IMR-90 (cell line): Measurements from ENCODE around the gene SHB. TPM values are rescaled to one million over a fixed set of nuclear protein-coding genes. Genes with fewer than 3 reads are reported as not detected.
A peak's percentile ranks its signal among the peaks of the same experiment; 100 is the strongest.

Experiments used
- ATAC-seq: fragments of 200-7000 bp; cut with Tn5 transposase; 2 replicates; pipeline ENCODE4 v1.9.1; 2020; ENCODE audit warnings: low read depth, mild to moderate bottlenecking, moderate library complexity
- BruUV-seq: library from RNA; stranded (reverse); fragments of 400-500 nt; replicated peaks from 2 replicates; lab custom pipeline; 2021; lab: Mats Ljungman, UMichigan
- CTCF ChIA-PET: fragments of 300-600 bp; formaldehyde crosslinking; extraction: SDS; loops from one replicate; lab custom pipeline; 2021; ENCODE audit warnings: antibody characterized with exemption; lab: Yijun Ruan, JAX
- POLR2A ChIA-PET: fragments of 300-600 bp; sonication (Branson Sonifier 250); formaldehyde crosslinking; loops from one replicate; lab custom pipeline; 2022; ENCODE audit warnings: antibody characterized with exemption; ENCODE audit not compliant: unreplicated experiment; lab: Charles Lee
- DNase-seq: peaks from one replicate; pipeline ENCODE4 v3.0.0; 2013
- H2AFZ ChIP-seq: replicated peaks from 2 replicates; pipeline ENCODE3; 2013; ENCODE audit warnings: low read length, mild to moderate bottlenecking; ENCODE audit not compliant: poor library complexity
- H2AK5ac ChIP-seq: 2 replicates; pipeline ENCODE4 v1.6.1; 2013; ENCODE audit warnings: low read depth, low read length, inconsistent platforms
- H2AK9ac ChIP-seq: replicated peaks from 2 replicates; pipeline ENCODE3; 2013; ENCODE audit warnings: mild to moderate bottlenecking, low read depth, low read length, moderate library complexity; ENCODE audit not compliant: poor library complexity
- H2BK120ac ChIP-seq: 2 replicates; pipeline ENCODE4 v1.6.1; 2013; ENCODE audit warnings: low read depth, low read length, inconsistent platforms
- H2BK15ac ChIP-seq: 3 replicates; pipeline ENCODE4 v1.6.1; 2013; ENCODE audit warnings: low read depth, low read length, inconsistent platforms
- H2BK20ac ChIP-seq: 2 replicates; pipeline ENCODE4 v1.6.1; 2013; ENCODE audit warnings: low read depth, mild to moderate bottlenecking, inconsistent platforms, low read length, moderate library complexity
- H2BK5ac ChIP-seq: 2 replicates; pipeline ENCODE4 v1.6.1; 2013; ENCODE audit warnings: mild to moderate bottlenecking, low read depth, low read length, inconsistent platforms; ENCODE audit not compliant: poor library complexity, severe bottlenecking
- H3K14ac ChIP-seq: replicated peaks from 2 replicates; pipeline ENCODE4 v1.6.1; 2013; ENCODE audit warnings: low read depth, low read length, inconsistent platforms
- H3K18ac ChIP-seq: 2 replicates; pipeline ENCODE4 v1.6.1; 2013; ENCODE audit warnings: low read depth, low read length, control low read depth
- H3K23ac ChIP-seq: 2 replicates; pipeline ENCODE4 v1.6.1; 2013; ENCODE audit warnings: low read depth, low read length, inconsistent platforms
- H3K27ac ChIP-seq: 2 replicates; pipeline ENCODE4 v1.5.1; 2013; ENCODE audit warnings: mild to moderate bottlenecking, control low read depth, low read length; ENCODE audit not compliant: insufficient read depth
- H3K27me3 ChIP-seq: 2 replicates; pipeline ENCODE4 v1.6.1; 2013; ENCODE audit warnings: low read length; ENCODE audit not compliant: control insufficient read depth, insufficient read depth
- H3K36me3 ChIP-seq: 2 replicates; pipeline ENCODE4 v1.6.1; 2013; ENCODE audit warnings: low read length, mixed read lengths; ENCODE audit not compliant: control insufficient read depth, insufficient read depth
- H3K4ac ChIP-seq: 2 replicates; pipeline ENCODE4 v1.6.1; 2013; ENCODE audit warnings: low read depth, low read length, inconsistent platforms
- H3K4me1 ChIP-seq: 2 replicates; pipeline ENCODE4 v1.6.1; 2013; ENCODE audit warnings: low read length, mixed read lengths; ENCODE audit not compliant: control insufficient read depth, insufficient read depth
- H3K4me2 ChIP-seq: 2 replicates; pipeline ENCODE4 v1.6.1; 2013; ENCODE audit warnings: low read depth, mild to moderate bottlenecking, control low read depth, low read length, moderate library complexity
- H3K4me3 ChIP-seq: 2 replicates; pipeline ENCODE4 v1.5.1; 2013; ENCODE audit warnings: low read depth, mild to moderate bottlenecking, control low read depth, low read length, moderate library complexity; ENCODE audit not compliant: insufficient read depth
- H3K56ac ChIP-seq: 2 replicates; pipeline ENCODE4 v1.6.1; 2013; ENCODE audit warnings: low read length, inconsistent platforms; ENCODE audit not compliant: insufficient read depth; ENCODE audit errors: extremely low read depth
- H3K79me1 ChIP-seq, 2 experiments: 2 replicates each; pipeline ENCODE4 v1.6.1; 2013; ENCODE audit warnings: low read length in 2 of 2, inconsistent platforms in 1 of 2, low read depth in 1 of 2
- H3K9ac ChIP-seq: 2 replicates; pipeline ENCODE4 v1.6.1; 2013; ENCODE audit warnings: low read depth, low read length, control low read depth
- H3K9me1 ChIP-seq: 2 replicates; pipeline ENCODE4 v1.6.1; 2013; ENCODE audit warnings: low read length, inconsistent platforms; ENCODE audit not compliant: insufficient read depth
- H3K9me3 ChIP-seq: 2 replicates; pipeline ENCODE4 v1.6.1; 2013; ENCODE audit warnings: low read length; ENCODE audit not compliant: control insufficient read depth, insufficient read depth
- H4K20me1 ChIP-seq: 2 replicates; pipeline ENCODE4 v1.6.1; 2013; ENCODE audit warnings: low read length, inconsistent platforms; ENCODE audit not compliant: insufficient read depth
- H4K5ac ChIP-seq: 2 replicates; pipeline ENCODE4 v1.6.1; 2013; ENCODE audit warnings: mild to moderate bottlenecking, low read depth, low read length, control low read depth
- H4K8ac ChIP-seq, 2 experiments: 2 replicates each; pipeline ENCODE4 v1.6.1; 2013; ENCODE audit warnings: low read depth in 2 of 2, low read length in 2 of 2, control low read depth in 1 of 2, inconsistent platforms in 1 of 2
- H4K91ac ChIP-seq: 2 replicates; pipeline ENCODE4 v1.6.1; 2013; ENCODE audit warnings: low read depth, low read length, inconsistent platforms; ENCODE audit not compliant: insufficient read depth
- CHD1 ChIP-seq: IDR thresholded peaks from 2 replicates; pipeline ENCODE4 v1.6.1; 2012; ENCODE audit warnings: low read depth, low read length, improper control_type of control experiment
- NFE2L2 ChIP-seq: fragments of 150-350 bp; IDR thresholded peaks from 2 replicates; pipeline ENCODE4 v1.6.1; 2016; ENCODE audit warnings: low read depth, mild to moderate bottlenecking, low read length
- RFX5 ChIP-seq: IDR thresholded peaks from 2 replicates; pipeline ENCODE4 v1.8.0; 2012; ENCODE audit warnings: low read depth, mild to moderate bottlenecking, low read length, moderate library complexity
- WGBS, 2 experiments: methylation state at CpG; one replicate each; pipeline versions ENCODE4 v1.1.5 to v1.1.7; 2013; ENCODE audit warnings: missing lambda C conversion rate in 2 of 2; ENCODE audit not compliant: insufficient read length in 1 of 2; ENCODE audit errors: extremely low coverage in 2 of 2; 5-methylcytosine and 5-hydroxymethylcytosine counted together
- dilution Hi-C: fragments of 300-500 bp; cut with HindIII; formaldehyde crosslinking; loops from one replicate; pipeline ENCODE4 v1.14.3; 2018; ENCODE audit warnings: low sequenced_read_pairs; ENCODE audit not compliant: unreplicated experiment
- in situ Hi-C: fragments of 300-500 bp; cut with MboI; formaldehyde crosslinking; loops from 3 replicates; pipeline ENCODE4 v1.14.3; 2019; ENCODE audit warnings: low sequenced_read_pairs, inconsistent platforms, mixed read lengths
- intact Hi-C: fragments of 100-400 bp; cut with micrococcal nuclease; formaldehyde crosslinking; loops from 2 replicates; pipeline ENCODE4 v1.10.0; 2022
- polyA plus RNA-seq, 3 experiments: library from polyadenylated mRNA; depleted of rRNA; stranded (reverse); fragments of >200 nt; gene quantifications; 2 replicates each; pipeline ENCODE4 v1.2.3, GENCODE V29; 2012; ENCODE audit warnings: low replicate concordance in 1 of 3
- total RNA-seq: library from RNA; depleted of rRNA; stranded (reverse); fragments of >200 nt; gene quantifications from 2 replicates; pipeline ENCODE4 v1.2.3, GENCODE V29; 2012

Gene SHB
- total and polyA plus RNA-seq, 2 of the 4 experiments (the other 2 are of a cell fraction): 6.1 to 20.4 TPM

- no peak for ATAC-seq
- 0 out of 2 replicates have a peak overlapping the region, but pooled peaks have one; percentile 27 for H4K91ac ChIP-seq
- in situ Hi-C loops: loop anchor here (10.0 kb wide), 1 partner anchor 142 kb away; the partner anchor contains the start of gene SHB
- peak overlapping the region; percentile 40 for H2AFZ ChIP-seq
- no peak overlapping the region for H3K14ac ChIP-seq
- H4K5ac ChIP-seq: no peak overlapping the region
- peak overlapping the region; percentile 52; the same call in 1 of the 2 replicates for H3K4ac ChIP-seq
- peaks cover 26% of the 10 kb centered on the region for H3K9me1 ChIP-seq
- BruUV-seq: no TSS peak
- no peaks in the 10 kb centered on the region for H3K27me3 ChIP-seq
- H4K20me1 ChIP-seq: peaks cover 32% of the 10 kb centered on the region
- H3K4me1 ChIP-seq: peaks cover 17% of the 10 kb centered on the region
- H3K9ac ChIP-seq: no peak overlapping the region
- no peak overlapping the region for H3K4me3 ChIP-seq
- TF ChIP-seq RFX5 (no peak), NFE2L2 (no peak), CHD1 (no peak)
- H2AK9ac ChIP-seq: no peak overlapping the region
- H3K36me3 ChIP-seq: peaks cover 46% of the 10 kb centered on the region
- H2AK5ac ChIP-seq: no peak overlapping the region; the same call in 1 of the 2 replicates
- no peak for DNase-seq
- H3K4me2 ChIP-seq: no peak overlapping the region
- dilution Hi-C loops: loop anchor here (25.0 kb wide), 1 partner anchor 465 kb away; the partner anchor contains the start of gene ALDH1B1
- no peaks in the 10 kb centered on the region for H3K9me3 ChIP-seq
- CTCF ChIA-PET: no interaction called here
- intact Hi-C loops: no loop called here
- peak overlapping the region in 1 of 2 experiments; percentile 12; a peak in 1 of 4 replicates for H4K8ac ChIP-seq
- no peak overlapping the region for H2BK5ac ChIP-seq
- no peak overlapping the region for H3K27ac ChIP-seq
- no peak overlapping the region; the same call in 1 of the 2 replicates for H3K23ac ChIP-seq
- H2BK20ac ChIP-seq: no peak overlapping the region
- no peak overlapping the region for H2BK120ac ChIP-seq
- POLR2A ChIA-PET: no interaction called here
- no peak overlapping the region for H2BK15ac ChIP-seq
- 83% methylated on average over 1 of the region's 13 CpGs; no CpG with 5 or more reads in 1 of the 2 experiments for WGBS, 2 experiments
- H3K18ac ChIP-seq: no peak overlapping the region
- no peak overlapping the region for H3K56ac ChIP-seq
- H3K79me1 ChIP-seq: peaks cover 67 to 91% of the 10 kb centered on the region in 2 experiments; a peak in 3 of 4 replicates
These were observed 146.5 kb downstream of the SHB start for GRCh38 chr9:37922363-37923117.
